H1 (cell line): ENCODE results near the gene RASL11B. TPM values are rescaled to one million over a fixed set of nuclear protein-coding genes. Genes with fewer than 3 reads are reported as not detected.
A peak's percentile ranks its signal among the peaks of the same experiment; 100 is the strongest.

Source experiments
- CTCF ChIA-PET: fragments of 300-600 bp; sonication (Branson Sonifier 250); formaldehyde crosslinking; loops from one replicate; lab custom pipeline; 2021; ENCODE audit not compliant: partially characterized antibody; lab: Charles Lee
- POLR2A ChIA-PET: fragments of 300-600 bp; sonication (Branson Sonifier 250); formaldehyde crosslinking; loops from one replicate; lab custom pipeline; 2021; ENCODE audit warnings: inconsistent platforms; ENCODE audit not compliant: partially characterized antibody; lab: Charles Lee
- DNase-seq, 2 experiments: peaks; one replicate each; pipeline versions ENCODE4 v3.0.0 to v3.0.0-alpha.2; 2010 to 2022; ENCODE audit warnings: low spot score in 2 of 2, low read depth in 1 of 2, mixed read lengths in 1 of 2
- FAIRE-seq: peaks from 2 replicates; lab custom pipeline; 2011; peaks lifted over from hg19 to GRCh38; lab: Jason Lieb, UNC
- H2AFZ ChIP-seq: 2 replicates; pipeline ENCODE4 v1.8.1; 2012; ENCODE audit warnings: low read length, inconsistent platforms
- H2AK5ac ChIP-seq: 2 replicates; pipeline ENCODE4 v1.6.1; 2013; ENCODE audit warnings: low read depth, low read length
- H2BK120ac ChIP-seq: replicated peaks from 2 replicates; pipeline ENCODE3; 2013; ENCODE audit warnings: low read depth, low read length, inconsistent platforms
- H2BK12ac ChIP-seq: 2 replicates; pipeline ENCODE4 v1.6.1; 2013; ENCODE audit warnings: low read depth, low read length
- H2BK15ac ChIP-seq: 2 replicates; pipeline ENCODE4 v1.6.1; 2013; ENCODE audit warnings: low read length
- H2BK20ac ChIP-seq: 2 replicates; pipeline ENCODE4 v1.6.1; 2013; ENCODE audit warnings: low read length
- H2BK5ac ChIP-seq: 2 replicates; pipeline ENCODE4 v1.6.1; 2013; ENCODE audit warnings: low read depth, low read length
- H3K14ac ChIP-seq: 2 replicates; pipeline ENCODE4 v1.6.1; 2013; ENCODE audit warnings: inconsistent platforms; ENCODE audit not compliant: insufficient read length
- H3K18ac ChIP-seq: 2 replicates; pipeline ENCODE4 v1.6.1; 2013; ENCODE audit warnings: low read length; ENCODE audit errors: extremely low read depth
- H3K23ac ChIP-seq: 2 replicates; pipeline ENCODE4 v1.6.1; 2013; ENCODE audit warnings: inconsistent platforms; ENCODE audit not compliant: insufficient read length
- H3K23me2 ChIP-seq: 2 replicates; pipeline ENCODE4 v1.6.1; 2013; ENCODE audit warnings: low read depth, low read length
- H3K27ac ChIP-seq: 2 replicates; pipeline ENCODE4 v1.6.1; 2011; ENCODE audit warnings: low read depth, low read length, inconsistent platforms
- H3K27me3 ChIP-seq, 4 experiments: replicated peaks in 1 of 4; 1 replicate in 1 of 4; 2 replicates in 3 of 4; pipeline versions ENCODE4 v1.6.1 to v1.8.1; 2011 to 2013; ENCODE audit warnings: low read length in 3 of 4, mild to moderate bottlenecking in 3 of 4, inconsistent platforms in 2 of 4, mixed read lengths in 2 of 4, moderate library complexity in 1 of 4; ENCODE audit not compliant: control insufficient read depth in 3 of 4, insufficient read depth in 3 of 4; ENCODE audit errors: extremely low read depth in 1 of 4
- H3K36me3 ChIP-seq, 4 experiments: 2 replicates each; pipeline versions ENCODE4 v1.6.1 to v1.8.1; 2011 to 2013; ENCODE audit warnings: mild to moderate bottlenecking in 4 of 4, low read length in 3 of 4, moderate library complexity in 2 of 4, control low read depth in 1 of 4, inconsistent platforms in 1 of 4; ENCODE audit not compliant: insufficient read depth in 4 of 4, control insufficient read depth in 2 of 4
- H3K4ac ChIP-seq: replicated peaks from 2 replicates; pipeline ENCODE3; 2013; ENCODE audit warnings: low read length, low read depth, mixed read lengths, inconsistent platforms; ENCODE audit not compliant: insufficient read length
- H3K4me1 ChIP-seq, 4 experiments: replicated peaks in 1 of 4; 1 replicate in 1 of 4; 2 replicates in 3 of 4; pipeline versions ENCODE4 v1.6.1 to v1.8.1; 2011 to 2013; ENCODE audit warnings: low read length in 3 of 4, inconsistent platforms in 2 of 4, mixed read lengths in 1 of 4; ENCODE audit not compliant: insufficient read depth in 4 of 4, control insufficient read depth in 3 of 4
- H3K4me2 ChIP-seq, 2 experiments: 2 replicates each; pipeline versions ENCODE4 v1.6.1 to v1.8.1; 2011 to 2013; ENCODE audit warnings: low read depth in 2 of 2, low read length in 2 of 2, control low read depth in 1 of 2, inconsistent platforms in 1 of 2, mild to moderate bottlenecking in 1 of 2; ENCODE audit not compliant: insufficient read depth in 1 of 2
- H3K4me3 ChIP-seq, 4 experiments: fragments of 200-600, 300-600 bp in 1 of 4; sonication (generic), shearing (Covaris generic), sonication (Bioruptor Twin) in 1 of 4; 2 replicates each; pipeline versions ENCODE4 v1.5.1 to v1.8.1; 2011 to 2016; ENCODE audit warnings: low read length in 4 of 4, low read depth in 3 of 4, control low read depth in 2 of 4, inconsistent platforms in 2 of 4, mild to moderate bottlenecking in 2 of 4, mixed read lengths in 1 of 4, moderate library complexity in 1 of 4; ENCODE audit not compliant: insufficient read depth in 2 of 4; ENCODE audit errors: extremely low read depth in 1 of 4
- H3K56ac ChIP-seq: replicated peaks from 2 replicates; pipeline ENCODE3; 2013; ENCODE audit warnings: low read depth, mild to moderate bottlenecking, mixed read lengths, low read length, inconsistent platforms; ENCODE audit not compliant: insufficient read length
- H3K79me1 ChIP-seq: 2 replicates; pipeline ENCODE4 v1.6.1; 2013; ENCODE audit warnings: low read depth, low read length, control low read depth
- H3K79me2 ChIP-seq, 2 experiments: 2 replicates each; pipeline versions ENCODE4 v1.6.1 to v1.8.1; 2012 to 2013; ENCODE audit warnings: low read length in 2 of 2, mild to moderate bottlenecking in 2 of 2, inconsistent platforms in 1 of 2; ENCODE audit not compliant: insufficient read depth in 2 of 2, control insufficient read depth in 1 of 2
- H3K9ac ChIP-seq, 4 experiments: replicated peaks in 1 of 4; 1 replicate in 1 of 4; 2 replicates in 3 of 4; pipeline versions ENCODE4 v1.6.1 to v1.8.1; 2011 to 2013; ENCODE audit warnings: low read depth in 3 of 4, low read length in 3 of 4, control low read depth in 2 of 4, mild to moderate bottlenecking in 2 of 4, moderate library complexity in 2 of 4, inconsistent platforms in 1 of 4; ENCODE audit errors: extremely low read depth in 1 of 4
- H3K9me3 ChIP-seq, 2 experiments: 2 replicates each; pipeline versions ENCODE4 v1.6.1 to v1.8.1; 2012 to 2013; ENCODE audit warnings: mild to moderate bottlenecking in 2 of 2, moderate library complexity in 2 of 2, control low read depth in 1 of 2, inconsistent platforms in 1 of 2, low read depth in 1 of 2, low read length in 1 of 2, mixed read lengths in 1 of 2; ENCODE audit not compliant: insufficient read depth in 2 of 2
- H4K20me1 ChIP-seq, 2 experiments: replicated peaks in 1 of 2; 2 replicates each; pipeline versions ENCODE3 to v1.8.1; 2011 to 2013; ENCODE audit warnings: inconsistent platforms in 2 of 2, low read length in 2 of 2, mild to moderate bottlenecking in 1 of 2; ENCODE audit not compliant: insufficient read depth in 2 of 2, control insufficient read depth in 1 of 2
- H4K5ac ChIP-seq: 2 replicates; pipeline ENCODE4 v1.6.1; 2013; ENCODE audit warnings: low read length, low read depth, mixed read lengths, inconsistent platforms; ENCODE audit not compliant: insufficient read length
- H4K8ac ChIP-seq: 2 replicates; pipeline ENCODE4 v1.8.0; 2013; ENCODE audit warnings: mild to moderate bottlenecking, moderate library complexity, low read length, inconsistent platforms; ENCODE audit not compliant: insufficient read depth; ENCODE audit errors: extremely low read depth
- H4K91ac ChIP-seq: replicated peaks from 2 replicates; pipeline ENCODE3; 2013; ENCODE audit warnings: low read length, mixed read lengths, inconsistent platforms; ENCODE audit not compliant: insufficient read length
- BRCA1 ChIP-seq: IDR thresholded peaks from 2 replicates; pipeline ENCODE4 v1.6.1; 2012; ENCODE audit warnings: low read depth, low read length, improper control_type of control experiment
- EP300 ChIP-seq, 2 experiments: IDR thresholded peaks; 1 replicate in 1 of 2; 2 replicates in 1 of 2; pipeline ENCODE4 v1.6.1; 2011 to 2012; ENCODE audit warnings: low read depth in 2 of 2, low read length in 2 of 2, mild to moderate bottlenecking in 2 of 2, borderline replicate concordance in 1 of 2, inconsistent platforms in 1 of 2, moderate library complexity in 1 of 2
- HDAC6 ChIP-seq: IDR thresholded peaks from one replicate; pipeline ENCODE4 v1.7.1; 2012; ENCODE audit warnings: low read depth, mild to moderate bottlenecking, inconsistent platforms, low read length, moderate library complexity
- JUN ChIP-seq: IDR thresholded peaks from 2 replicates; pipeline ENCODE4 v1.6.1; 2011; ENCODE audit warnings: low read depth, mild to moderate bottlenecking, improper control_type of control experiment, low read length
- POLR2AphosphoS5 ChIP-seq: IDR thresholded peaks from 2 replicates; pipeline ENCODE4 v1.6.1; 2011; ENCODE audit warnings: low read depth, low read length
- RFX5 ChIP-seq: IDR thresholded peaks from 2 replicates; pipeline ENCODE4 v1.6.1; 2011; ENCODE audit warnings: low read depth, low read length, improper control_type of control experiment, borderline replicate concordance
- RNF2 ChIP-seq: fragments of 200-900, 300-1000 bp; sonication (generic); IDR thresholded peaks from 2 replicates; pipeline ENCODE4 v1.7.1; 2016; ENCODE audit warnings: borderline replicate concordance, low read depth, mild to moderate bottlenecking, antibody characterized with exemption, low read length; ENCODE audit not compliant: poor library complexity, severe bottlenecking; ENCODE audit errors: missing control alignments
- TAF1 ChIP-seq: IDR thresholded peaks from 2 replicates; pipeline ENCODE4 v1.6.1; 2011; ENCODE audit warnings: mild to moderate bottlenecking, low read depth, low read length
- TAF7 ChIP-seq: optimal IDR thresholded peaks from 2 replicates; pipeline ENCODE3; 2011; ENCODE audit warnings: low read depth, mild to moderate bottlenecking, inconsistent platforms, low read length, moderate library complexity, borderline replicate concordance
- TCF12 ChIP-seq: IDR thresholded peaks from 2 replicates; pipeline ENCODE4 v1.6.1; 2011; ENCODE audit warnings: low read depth, mild to moderate bottlenecking, low read length
- ZNF274 ChIP-seq: IDR thresholded peaks from 2 replicates; pipeline ENCODE4 v1.7.0; 2012; ENCODE audit warnings: low read length, borderline replicate concordance; ENCODE audit errors: extremely low read depth
- WGBS, 2 experiments: shearing (Covaris generic) in 1 of 2; methylation state at CpG; one replicate each; pipeline versions ENCODE4 v1.1.6 to v1.1.7; 2013 to 2015; ENCODE audit warnings: low lambda C conversion rate in 2 of 2, mixed read lengths in 2 of 2, inconsistent platforms in 1 of 2, low coverage in 1 of 2, missing lambda C conversion rate in 1 of 2; ENCODE audit not compliant: insufficient replicate concordance in 2 of 2, insufficient coverage in 1 of 2, insufficient read length in 1 of 2; ENCODE audit errors: extremely low coverage in 1 of 2, missing lambda C conversion rate in 1 of 2; 5-methylcytosine and 5-hydroxymethylcytosine counted together
- polyA plus RNA-seq, 7 experiments: library from polyadenylated mRNA; depleted of rRNA in 3 of 7; stranded (reverse) in 5 of 7; unstranded in 2 of 7; fragments of >200 nt in 5 of 7; fragments of 200-250 nt in 2 of 7; gene quantifications; 1 replicate in 5 of 7; 2 replicates in 1 of 7; 4 replicates in 1 of 7; pipeline versions ENCODE4 v1.2.1 to v1.2.3, GENCODE V29; 2011 to 2013; ENCODE audit warnings: missing spikeins in 2 of 7, mixed read lengths in 2 of 7
- total RNA-seq: library from RNA; stranded (reverse); fragmentation: NEBNext Ultra II Directional; extraction: Animal tissue kit (Norgen Biotek cat#: 25700); gene quantifications from 2 replicates; pipeline ENCODE4 v1.2.1, GENCODE V29; 2021
- TF ChIP-seq, protein P1 (sequence below): IDR thresholded peaks from 2 replicates; pipeline ENCODE4 v1.6.1; 2011; ENCODE audit warnings: low read length, improper control_type of control experiment

The RASL11B gene
- total and polyA plus RNA-seq, 2 of the 8 experiments (the other 6 are each of a cell fraction or from before 2014, with no cell fraction given) = 49.8 to 75.5 TPM

DNA sequence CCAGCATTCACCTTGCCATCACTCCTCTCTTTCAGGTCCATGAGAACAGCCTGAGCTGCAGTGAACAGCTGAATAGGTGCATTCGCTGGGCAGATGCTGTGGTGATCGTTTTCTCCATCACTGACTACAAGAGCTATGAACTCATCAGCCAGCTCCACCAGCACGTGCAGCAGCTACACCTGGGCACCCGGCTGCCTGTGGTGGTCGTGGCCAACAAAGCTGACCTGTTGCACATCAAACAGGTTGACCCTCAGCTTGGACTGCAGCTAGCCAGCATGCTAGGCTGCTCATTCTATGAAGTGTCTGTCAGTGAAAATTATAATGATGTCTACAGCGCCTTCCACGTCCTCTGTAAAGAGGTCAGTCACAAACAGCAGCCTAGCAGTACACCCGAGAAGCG lies 3.2 kb downstream of the RASL11B start:
- no peak overlapping the region for H4K8ac ChIP-seq
- peak overlapping the region; percentile 36 to 91; a peak in 2 of 4 replicates for H3K4me2 ChIP-seq
- no peak overlapping the region for H3K23ac ChIP-seq
- peaks cover 14 to 19% of the 10 kb centered on the region in 2 experiments for H4K20me1 ChIP-seq
- H3K27ac ChIP-seq = no peak overlapping the region
- H2AFZ ChIP-seq = no peak overlapping the region
- peaks cover 8% of the 10 kb centered on the region; the same call in 1 of the 2 replicates for H3K79me1 ChIP-seq
- H3K27me3 ChIP-seq = no peaks in the 10 kb centered on the region; a peak in 3 of 7 replicates
- no peak overlapping the region for H4K5ac ChIP-seq
- no peak overlapping the region for H3K14ac ChIP-seq
- H2BK5ac ChIP-seq = peak overlapping the region; percentile 62; the same call in 1 of the 2 replicates
- H3K23me2 ChIP-seq = peaks cover 6% of the 10 kb centered on the region; the same call in 1 of the 2 replicates
- no peak overlapping the region for H4K91ac ChIP-seq
- H3K36me3 ChIP-seq = peaks cover 16 to 48% (median 33%) of the 10 kb centered on the region in 4 experiments
- H3K4me3 ChIP-seq = peak overlapping the region in 1 of 4 experiments; percentile 97; a peak in 2 of 8 replicates
- no peak overlapping the region for H3K56ac ChIP-seq
- H3K79me2 ChIP-seq = peaks cover 8 to 32% of the 10 kb centered on the region in 2 experiments
- H3K9me3 ChIP-seq = no peaks in the 10 kb centered on the region
- no peak for DNase-seq
- 0 out of 2 replicates have a peak overlapping the region, but pooled peaks have one; percentile 6 for H2BK15ac ChIP-seq
- H3K4me1 ChIP-seq = peaks cover 7 to 33% (median 14%) of the 10 kb centered on the region in 4 experiments
- CTCF ChIA-PET = interaction anchor here (1.0 to 1.5 kb wide), 5 partner anchors 9 to 277 kb away, joined by 3 to 5 read pairs (median 3); no protein-coding TSS in a partner anchor
- no peak overlapping the region for H2BK120ac ChIP-seq
- 92% methylated on average over 9 of the region's 9 CpGs; no CpG with 5 or more reads in 1 of the 2 experiments for WGBS, 2 experiments
- H2BK12ac ChIP-seq = no peak overlapping the region
- POLR2A ChIA-PET = interaction anchor here (0.7 to 11.0 kb wide), 24 partner anchors 9 to 265 kb away, joined by 3 to 165 read pairs (median 4); partner anchors contain the start of gene ERVMER34-1
- no peak overlapping the region for H3K4ac ChIP-seq
- no peak overlapping the region for H3K9ac ChIP-seq
- no peak overlapping the region for H2BK20ac ChIP-seq
- no peak overlapping the region for H2AK5ac ChIP-seq
- no peak for FAIRE-seq
- H3K18ac ChIP-seq = no peak overlapping the region
- TF ChIP-seq TAF1 (no peak), JUN (no peak), ZNF274 (no peak), RNF2 (no peak), POLR2AphosphoS5 (no peak), RFX5 (no peak), BRCA1 (no peak), HDAC6 (no peak), TAF7 (no peak), EP300 (IDR thresholded peaks at IDR 0.05; ENCODE audit: borderline replicate concordance in 1 of 2, low read depth in 2 of 2, low read length in 2 of 2) (no peak), TCF12 (no peak)
- TF ChIP-seq, protein P1, sequence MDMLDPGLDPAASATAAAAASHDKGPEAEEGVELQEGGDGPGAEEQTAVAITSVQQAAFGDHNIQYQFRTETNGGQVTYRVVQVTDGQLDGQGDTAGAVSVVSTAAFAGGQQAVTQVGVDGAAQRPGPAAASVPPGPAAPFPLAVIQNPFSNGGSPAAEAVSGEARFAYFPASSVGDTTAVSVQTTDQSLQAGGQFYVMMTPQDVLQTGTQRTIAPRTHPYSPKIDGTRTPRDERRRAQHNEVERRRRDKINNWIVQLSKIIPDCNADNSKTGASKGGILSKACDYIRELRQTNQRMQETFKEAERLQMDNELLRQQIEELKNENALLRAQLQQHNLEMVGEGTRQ = no peak
